ENCODE data around the gene OSR1.

The OSR1 gene

GRCh38 chr2:19357402-19358241, 801 bp downstream of the OSR1 start:
- DNase-seq, result no peak

GRCh38 chr2:19356545-19357401, 1.6 kb downstream of the OSR1 start:
- no peak for DNase-seq

GRCh38 chr2:19355931-19356544, 2.4 kb downstream of the OSR1 start:
- no peak for DNase-seq

- no peak for DNase-seq
These were observed 3.0 kb downstream of the OSR1 start for GRCh38 chr2:19355416-19355821.

GRCh38 chr2:19355014-19355405, 3.4 kb downstream of the OSR1 start:
- no peak for DNase-seq

GRCh38 chr2:19353721-19354050, 4.7 kb downstream of the OSR1 start:
- no peak for DNase-seq

- no peak for DNase-seq
These were observed 5.3 kb downstream of the OSR1 start for GRCh38 chr2:19352946-19353720.

- DNase-seq, result no peak
These were observed 6.3 kb downstream of the OSR1 start for GRCh38 chr2:19351899-19352697.

GRCh38 chr2:19351499-19351898, 6.9 kb downstream of the OSR1 start:
- DNase-seq, result no peak

- DNase-seq, result no peak
These were observed 7.6 kb downstream of the OSR1 start for GRCh38 chr2:19350678-19351401.

GRCh38 chr2:19349911-19350677, 8.3 kb downstream of the OSR1 start:
- peak; percentile 37 to 67 for DNase-seq

- DNase-seq, result no peak
These were observed 9.7 kb downstream of the OSR1 start for GRCh38 chr2:19348692-19349091.

- peak; percentile 97 to 98 for DNase-seq
These were observed 10.5 kb downstream of the OSR1 start for GRCh38 chr2:19347619-19348562.

GRCh38 chr2:19346983-19347618, 11.3 kb downstream of the OSR1 start:
- no peak for DNase-seq

- no peak for DNase-seq
These were observed 20.7 kb downstream of the OSR1 start for GRCh38 chr2:19337742-19338141.

GRCh38 chr2:19337202-19337601, 21.2 kb downstream of the OSR1 start:
- no peak for DNase-seq

- no peak for DNase-seq
These were observed 21.6 kb downstream of the OSR1 start for GRCh38 chr2:19336781-19337180.

GRCh38 chr2:19332503-19332902, 25.9 kb downstream of the OSR1 start:
- no peak for DNase-seq

- DNase-seq, result no peak
These were observed 27.0 kb downstream of the OSR1 start for GRCh38 chr2:19331450-19331849.

Data from CD4-positive, alpha-beta T cell treated with Interferon alpha-2 for 1 hour (primary cell).